Measurements from ENCODE around the gene PTH2.

GRCh38 chr19:49443366-49444099 lies 20.3 kb upstream of the PTH2 start:
- no peak for TF ChIP-seq POLR2AphosphoS5 (IDR thresholded peaks at IDR 0.05; ENCODE audit: low read depth, low read length)
- TF ChIP-seq TAF1 (IDR thresholded peaks at IDR 0.05; ENCODE audit: borderline replicate concordance, low read depth, low read length): no peak
